Measurements from ENCODE around the gene TRAM2. TPM values are rescaled to one million over a fixed set of nuclear protein-coding genes. Genes with fewer than 3 reads are reported as not detected.
A peak's percentile ranks its signal among the peaks of the same experiment; 100 is the strongest.

Gene TRAM2
- total RNA-seq, 1 experiment from 2014 or later = 21.2 TPM

GRCh38 chr6:52552278-52552643 is 24.6 kb downstream of the TRAM2 start:
- Histone ChIP-seq H3T11ph (ENCODE audit: low read length) (no peak overlapping the region), H2BK12ac (ENCODE audit: insufficient read length, low read depth, low read length) (no peak overlapping the region), H3K23me2 (ENCODE audit: insufficient read length, low read depth, low read length, poor library complexity, severe bottlenecking) (no peaks in the 10 kb centered on the region), H4K91ac (ENCODE audit: insufficient read length, low read depth, low read length) (no peak overlapping the region), H2BK5ac (ENCODE audit: insufficient read length, low read length) (no peak overlapping the region), H2AFZ (ENCODE audit: low read length) (no peak overlapping the region), H2BK120ac (ENCODE audit: low read depth, low read length, poor library complexity, severe bottlenecking) (no peak overlapping the region), H3K79me1 (ENCODE audit: insufficient read depth, low read depth, low read length, poor library complexity, severe bottlenecking) (no peaks in the 10 kb centered on the region), H3K4me2 (ENCODE audit: insufficient read depth, insufficient read length, low read length) (peak overlapping the region; percentile 31), H4K20me1 (ENCODE audit: control insufficient read depth, insufficient read depth, insufficient read length) (no peaks in the 10 kb centered on the region), H3K4ac (ENCODE audit: low read depth, low read length) (no peak overlapping the region), H3K18ac (ENCODE audit: insufficient read length, low read depth, low read length) (no peak overlapping the region), H2BK15ac (ENCODE audit: low read depth, low read length) (no peak overlapping the region), H4K8ac (replicated peaks; ENCODE audit: insufficient read length, low read depth, low read length) (no peak overlapping the region), H3K23ac (ENCODE audit: insufficient read length, low read depth, low read length) (no peak overlapping the region), H2BK20ac (ENCODE audit: low read depth, low read length, poor library complexity, severe bottlenecking) (no peak overlapping the region), H3K56ac (ENCODE audit: insufficient read length, low read depth, low read length) (no peak overlapping the region), H4K5ac (ENCODE audit: insufficient read length, low read depth, low read length) (no peak overlapping the region), H3K79me2 (ENCODE audit: insufficient read depth, low read length) (no peaks in the 10 kb centered on the region), H2AK5ac (ENCODE audit: insufficient read length, low read length) (no peak overlapping the region), H3K27me3 (ENCODE audit: insufficient read depth, low read length) (no peaks in the 10 kb centered on the region), H3K14ac (ENCODE audit: insufficient read depth, low read length) (no peak overlapping the region), H3K27ac (ENCODE audit: insufficient read length, low read depth, low read length) (no peak overlapping the region), H3K4me1 (ENCODE audit: insufficient read depth, low read length) (peaks cover 6% of the 10 kb centered on the region; the same call in 1 of the 2 replicates), H3K9me3 (ENCODE audit: control insufficient read depth, low read depth, low read length) (no peaks in the 10 kb centered on the region), H3K9ac (ENCODE audit: extremely low read depth, insufficient read length, low read length) (no peak overlapping the region)
- Mint-ChIP-seq H3K27ac (peak overlapping the region in 2 of 3 experiments; percentile 81 to 84; a peak in 6 of 7 replicates), H3K36me3 (ENCODE audit: insufficient read depth in 1 of 3, low read depth in 3 of 3) (no peaks in the 10 kb centered on the region), H3K4me1 (peaks cover 38 to 42% of the 10 kb centered on the region in 2 experiments), H3K9me3 (no peaks in the 10 kb centered on the region), H3K4me3 (peak overlapping the region in 1 of 2 experiments; percentile 76; a peak in 3 of 5 replicates), H3K27me3 (ENCODE audit: low read depth) (no peaks in the 10 kb centered on the region)
- DNase-seq = no peak
- whole genome bisulfite sequencing (ENCODE audit: extremely low coverage, insufficient read length, low lambda C conversion rate) = no CpG with 5 or more reads among the region's 6 CpGs
- TF ChIP-seq CTCF (conservative IDR thresholded peaks at IDR 0.05) = no peak

Measured in H9 (cell line).